Tibial nerve (tissue), 3 donors: Measurements from ENCODE around the gene CD274.

Source experiments
- CTCF ChIP-seq, 5 experiments: fragments of 200-600 bp in 3 of 5; fragments of 450-650 bp in 2 of 5; sonication (generic) in 3 of 5; IDR thresholded peaks; one replicate each; pipeline ENCODE4 v1.5.1; 2016 to 2019; ENCODE audit warnings: antibody characterized with exemption in 5 of 5, mild to moderate bottlenecking in 3 of 5, moderate library complexity in 2 of 5
- POLR2A ChIP-seq, 2 donors: fragments of 450-650 bp; IDR thresholded peaks; one replicate each; pipeline ENCODE4 v1.6.1; 2017; ENCODE audit warnings: antibody characterized with exemption in 2 of 2, mild to moderate bottlenecking in 2 of 2, moderate library complexity in 2 of 2

- no peak for TF ChIP-seq CTCF (IDR thresholded peaks at IDR 0.05)
- TF ChIP-seq POLR2A (IDR thresholded peaks at IDR 0.05), result no peak
Observed at GRCh38 chr9:5421163-5421562, 29.2 kb upstream of the CD274 start.
